Measurements from ENCODE around the gene VAV2. TPM values are rescaled to one million over a fixed set of nuclear protein-coding genes. Genes with fewer than 3 reads are reported as not detected.
A peak's percentile ranks its signal among the peaks of the same experiment; 100 is the strongest.

Gene VAV2
- total RNA-seq, 4 donors from 2014 or later: 10.3 to 20.1 (median 13.1) TPM

DNA sequence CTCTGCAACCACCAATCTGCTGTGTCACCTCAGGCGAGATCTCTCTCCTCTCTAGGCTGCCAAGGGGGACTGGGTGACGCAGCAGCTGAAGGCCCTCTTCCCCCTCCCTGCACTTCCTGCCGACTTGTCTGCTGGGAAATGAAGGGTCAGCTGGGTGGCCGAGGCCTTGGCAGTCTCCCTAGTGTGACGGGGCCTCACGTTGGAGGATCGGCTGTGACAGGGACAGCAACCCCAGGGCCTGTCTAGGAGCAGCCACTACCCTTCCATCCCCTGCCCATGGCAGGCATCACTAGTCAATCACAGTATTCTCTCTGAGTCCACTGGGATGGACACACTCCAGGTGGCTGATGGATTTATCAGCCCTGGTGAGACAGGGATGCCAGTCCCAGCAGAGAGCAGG is 146.7 kb downstream of the VAV2 start:
- Histone ChIP-seq H3K4me3 (peak overlapping the region in 1 of 4 donors; percentile 20), H3K4me1 (peaks cover 0 to 25% (median 6%) of the 10 kb centered on the region in 4 donors), H3K9me3 (no peaks in the 10 kb centered on the region), H3K36me3 (peaks cover 0 to 7% (median 0%) of the 10 kb centered on the region in 3 donors), H3K27ac (peak overlapping the region in 2 of 4 donors; percentile 32 to 55), H3K27me3 (no peaks in the 10 kb centered on the region)
- peak; percentile 29 to 36 for DNase-seq (ENCODE audit: low spot score in 2 of 2)
- TF ChIP-seq EP300 (IDR thresholded peaks at IDR 0.05) (peak in 1 of 2 donors; percentile 58), POLR2A (IDR thresholded peaks at IDR 0.05) (no peak)
- TF ChIP-seq, protein P1, sequence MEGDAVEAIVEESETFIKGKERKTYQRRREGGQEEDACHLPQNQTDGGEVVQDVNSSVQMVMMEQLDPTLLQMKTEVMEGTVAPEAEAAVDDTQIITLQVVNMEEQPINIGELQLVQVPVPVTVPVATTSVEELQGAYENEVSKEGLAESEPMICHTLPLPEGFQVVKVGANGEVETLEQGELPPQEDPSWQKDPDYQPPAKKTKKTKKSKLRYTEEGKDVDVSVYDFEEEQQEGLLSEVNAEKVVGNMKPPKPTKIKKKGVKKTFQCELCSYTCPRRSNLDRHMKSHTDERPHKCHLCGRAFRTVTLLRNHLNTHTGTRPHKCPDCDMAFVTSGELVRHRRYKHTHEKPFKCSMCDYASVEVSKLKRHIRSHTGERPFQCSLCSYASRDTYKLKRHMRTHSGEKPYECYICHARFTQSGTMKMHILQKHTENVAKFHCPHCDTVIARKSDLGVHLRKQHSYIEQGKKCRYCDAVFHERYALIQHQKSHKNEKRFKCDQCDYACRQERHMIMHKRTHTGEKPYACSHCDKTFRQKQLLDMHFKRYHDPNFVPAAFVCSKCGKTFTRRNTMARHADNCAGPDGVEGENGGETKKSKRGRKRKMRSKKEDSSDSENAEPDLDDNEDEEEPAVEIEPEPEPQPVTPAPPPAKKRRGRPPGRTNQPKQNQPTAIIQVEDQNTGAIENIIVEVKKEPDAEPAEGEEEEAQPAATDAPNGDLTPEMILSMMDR (IDR thresholded peaks at IDR 0.05): no peak
- 7 to 40% methylated on average over 4 to 7 of the region's 7 CpGs for WGBS, 2 donors

DNA sequence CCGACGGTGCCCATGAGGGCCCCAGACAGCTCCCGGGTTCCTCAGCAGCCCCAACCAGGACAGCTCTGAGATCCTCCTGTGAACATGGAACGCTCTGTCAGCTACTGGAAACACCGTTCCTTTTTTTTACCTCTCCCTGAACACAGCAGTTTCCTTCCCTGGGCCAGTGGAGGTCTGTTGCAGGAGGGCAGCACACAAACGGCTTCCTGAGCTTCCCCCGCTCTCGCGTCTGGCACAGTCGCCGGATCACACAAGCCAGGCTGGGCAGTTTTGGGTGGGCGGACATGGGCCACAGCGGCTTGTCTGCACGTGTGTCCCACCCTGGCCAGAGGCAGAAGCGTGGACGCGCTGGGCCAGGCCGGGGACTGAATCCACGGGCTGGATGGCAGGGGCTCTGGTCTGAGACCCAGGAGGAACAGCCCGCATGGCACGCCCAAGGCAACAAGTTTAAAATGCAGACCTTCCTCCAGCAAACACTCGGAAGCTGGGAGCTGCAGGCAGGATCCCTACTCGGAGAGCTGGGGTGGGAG is 147.2 kb downstream of the VAV2 start:
- Histone ChIP-seq H3K27me3 (no peaks in the 10 kb centered on the region), H3K36me3 (peaks cover 0 to 7% (median 0%) of the 10 kb centered on the region in 3 donors), H3K27ac (peak overlapping the region in 3 of 4 donors; percentile 17 to 55 (median 32)), H3K9me3 (no peaks in the 10 kb centered on the region), H3K4me1 (peaks cover 0 to 30% (median 6%) of the 10 kb centered on the region in 4 donors), H3K4me3 (peak overlapping the region in 1 of 4 donors; percentile 20)
- WGBS, 2 donors: 52 to 66% methylated on average over 23 of the region's 23 CpGs
- no peak for DNase-seq (ENCODE audit: low spot score in 2 of 2)
- TF ChIP-seq EP300 (IDR thresholded peaks at IDR 0.05) (no peak), POLR2A (IDR thresholded peaks at IDR 0.05) (no peak)
- TF ChIP-seq, protein P1 (IDR thresholded peaks at IDR 0.05): no peak

DNA sequence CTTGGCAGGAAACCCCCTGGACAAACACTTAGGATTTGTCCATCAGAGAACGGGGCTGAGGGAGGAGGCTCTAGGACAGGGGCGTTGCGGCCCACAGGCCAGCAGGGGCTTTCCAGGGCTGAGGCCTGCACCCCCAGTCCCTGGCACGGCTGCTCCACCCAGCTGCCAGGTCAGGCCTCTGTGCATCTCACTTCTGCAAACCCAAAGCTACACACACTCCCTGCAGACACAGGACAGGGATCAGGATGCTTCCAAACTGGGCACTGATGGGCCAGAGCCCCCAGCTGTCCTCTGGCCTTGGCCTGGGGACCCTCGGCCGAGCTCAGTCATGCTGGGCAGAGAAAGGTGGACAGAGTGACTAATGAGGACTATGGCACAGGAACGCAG is 147.7 kb downstream of the VAV2 start:
- TF ChIP-seq EP300 (IDR thresholded peaks at IDR 0.05) (no peak), POLR2A (IDR thresholded peaks at IDR 0.05) (no peak)
- TF ChIP-seq, protein P1 (IDR thresholded peaks at IDR 0.05): no peak
- DNase-seq (ENCODE audit: low spot score in 2 of 2): no peak
- H3K36me3 ChIP-seq: peaks cover 0 to 7% (median 0%) of the 10 kb centered on the region in 3 donors
- H3K27me3 ChIP-seq: no peaks in the 10 kb centered on the region
- peaks cover 0 to 34% (median 6%) of the 10 kb centered on the region in 4 donors for H3K4me1 ChIP-seq
- WGBS, 2 donors: 87 to 91% methylated on average over 7 of the region's 7 CpGs
- no peaks in the 10 kb centered on the region for H3K9me3 ChIP-seq
- no peak overlapping the region for H3K4me3 ChIP-seq
- H3K27ac ChIP-seq: peak overlapping the region in 1 of 4 donors; percentile 55

DNA sequence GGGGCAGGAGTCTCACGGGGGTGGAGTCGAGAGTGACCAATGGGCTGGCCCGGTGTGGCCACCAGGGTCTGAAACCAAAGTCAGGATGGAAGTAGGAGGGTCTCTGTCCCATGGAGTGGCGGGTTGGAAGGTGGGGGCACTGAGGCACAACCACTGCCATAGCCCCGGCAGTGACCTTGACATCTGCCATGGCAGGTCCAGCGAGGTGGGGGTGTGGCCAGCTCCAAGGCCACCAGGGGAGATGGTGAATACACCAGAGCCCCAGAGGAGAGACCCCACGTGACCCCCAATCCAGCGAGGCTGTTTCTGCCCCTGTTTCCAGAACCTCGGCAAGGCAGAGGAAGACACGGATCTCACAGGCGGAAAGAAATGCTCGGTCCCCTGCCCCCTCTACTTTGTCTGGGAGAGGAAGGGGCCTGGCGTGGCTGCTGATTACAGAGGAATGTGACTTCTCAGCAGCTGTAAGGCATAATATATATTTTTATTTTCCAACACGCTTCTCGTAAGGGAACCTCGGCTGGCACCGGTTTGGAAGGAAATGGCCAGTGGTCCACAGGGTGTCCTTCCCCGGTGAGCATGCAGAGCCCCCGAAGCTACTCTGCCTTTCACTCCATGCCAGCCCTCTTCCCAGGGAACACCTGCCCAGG is 148.2 kb downstream of the VAV2 start:
- TF ChIP-seq EP300 (IDR thresholded peaks at IDR 0.05) (no peak), POLR2A (IDR thresholded peaks at IDR 0.05) (no peak)
- TF ChIP-seq, protein P1 (IDR thresholded peaks at IDR 0.05): no peak
- no peaks in the 10 kb centered on the region for H3K9me3 ChIP-seq
- H3K27ac ChIP-seq: no peak overlapping the region
- peaks cover 0 to 5% (median 0%) of the 10 kb centered on the region in 3 donors for H3K36me3 ChIP-seq
- no peaks in the 10 kb centered on the region for H3K27me3 ChIP-seq
- no peak for DNase-seq (ENCODE audit: low spot score in 2 of 2)
- 84 to 92% methylated on average over 16 to 19 of the region's 19 CpGs for WGBS, 2 donors
- H3K4me3 ChIP-seq: no peak overlapping the region
- H3K4me1 ChIP-seq: peaks cover 0 to 34% (median 6%) of the 10 kb centered on the region in 4 donors

DNA sequence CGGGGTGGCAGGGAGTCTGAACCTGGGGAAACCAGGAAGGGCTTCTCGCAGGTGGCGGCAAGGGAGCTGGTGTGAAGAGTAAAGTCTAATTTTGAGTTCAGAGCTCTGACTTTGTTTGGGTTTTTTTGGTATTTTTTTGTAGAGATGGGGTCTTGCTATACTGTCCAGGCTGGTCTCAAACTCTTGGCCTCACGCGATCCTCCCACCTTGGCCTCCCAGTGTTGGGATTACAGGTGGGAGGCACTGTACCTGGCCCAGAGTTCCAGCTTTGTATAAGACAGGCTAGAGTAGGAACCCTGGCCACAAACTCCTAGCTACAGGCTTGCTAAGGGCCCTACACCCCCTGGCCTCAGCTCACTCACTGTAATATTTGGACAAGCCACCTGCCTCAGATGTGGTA is 148.9 kb downstream of the VAV2 start:
- TF ChIP-seq, protein P1 (IDR thresholded peaks at IDR 0.05): no peak
- TF ChIP-seq POLR2A (IDR thresholded peaks at IDR 0.05) (no peak), EP300 (IDR thresholded peaks at IDR 0.05) (no peak)
- no peak overlapping the region for H3K4me3 ChIP-seq
- no peaks in the 10 kb centered on the region for H3K9me3 ChIP-seq
- DNase-seq (ENCODE audit: low spot score in 2 of 2): no peak
- peaks cover 0 to 34% (median 6%) of the 10 kb centered on the region in 4 donors for H3K4me1 ChIP-seq
- no peaks in the 10 kb centered on the region for H3K36me3 ChIP-seq
- no peak overlapping the region for H3K27ac ChIP-seq
- no peaks in the 10 kb centered on the region for H3K27me3 ChIP-seq
- 97 to 98% methylated on average over 5 of the region's 5 CpGs for WGBS, 2 donors

Measured in tibial nerve (tissue), 4 donors.